HEK293 (cell line): ENCODE results near the gene RBM10.

Experiments
- BCL11A ChIP-seq: fragments of 450-650 bp; formaldehyde crosslinking; IDR thresholded peaks from 2 replicates; pipeline ENCODE4 v1.5.1; 2016; ENCODE audit warnings: low read depth, missing biosample characterization, missing genetic modification characterization
- FEZF1 ChIP-seq: fragments of 450-650 bp; formaldehyde crosslinking; IDR thresholded peaks from 2 replicates; pipeline ENCODE4 v1.5.1; 2016; ENCODE audit warnings: missing biosample characterization, missing genetic modification characterization
- GLI2 ChIP-seq: fragments of 450-650 bp; formaldehyde crosslinking; IDR thresholded peaks from 2 replicates; pipeline ENCODE4; 2017; ENCODE audit warnings: missing biosample characterization, missing genetic modification characterization, low read depth, borderline replicate concordance
- GLIS1 ChIP-seq: fragments of 450-650 bp; formaldehyde crosslinking; IDR thresholded peaks from 2 replicates; pipeline ENCODE4 v1.5.1; 2016; ENCODE audit warnings: missing biosample characterization, missing genetic modification characterization
- KLF7 ChIP-seq: fragments of 450-650 bp; formaldehyde crosslinking; IDR thresholded peaks from 2 replicates; pipeline ENCODE4 v1.5.1; 2016; ENCODE audit warnings: missing biosample characterization, missing genetic modification characterization, borderline replicate concordance
- KLF8 ChIP-seq: fragments of 450-650 bp; formaldehyde crosslinking; IDR thresholded peaks from 2 replicates; pipeline ENCODE4 v1.5.1; 2016; ENCODE audit warnings: missing biosample characterization, missing genetic modification characterization
- OSR2 ChIP-seq: fragments of 450-650 bp; formaldehyde crosslinking; IDR thresholded peaks from 2 replicates; pipeline ENCODE4 v1.5.1; 2016; ENCODE audit warnings: missing biosample characterization, missing genetic modification characterization
- PATZ1 ChIP-seq: fragments of 450-650 bp; formaldehyde crosslinking; IDR thresholded peaks from 2 replicates; pipeline ENCODE4 v1.5.1; 2016; ENCODE audit warnings: missing biosample characterization, missing genetic modification characterization
- SP3 ChIP-seq: fragments of 450-650 bp; formaldehyde crosslinking; IDR thresholded peaks from 2 replicates; pipeline ENCODE4 v1.5.1; 2016; ENCODE audit warnings: missing biosample characterization, missing genetic modification characterization
- YY2 ChIP-seq: fragments of 450-650 bp; formaldehyde crosslinking; IDR thresholded peaks from 2 replicates; pipeline ENCODE4 v1.5.1; 2016; ENCODE audit warnings: missing biosample characterization, missing genetic modification characterization
- ZBTB20 ChIP-seq: fragments of 450-650 bp; formaldehyde crosslinking; IDR thresholded peaks from 2 replicates; pipeline ENCODE4 v1.5.1; 2016; ENCODE audit warnings: missing biosample characterization, missing genetic modification characterization
- ZBTB26 ChIP-seq: fragments of 450-650 bp; formaldehyde crosslinking; optimal IDR thresholded peaks from 2 replicates; pipeline ENCODE3; 2016; ENCODE audit warnings: missing biosample characterization, mild to moderate bottlenecking, missing genetic modification characterization
- ZBTB48 ChIP-seq: fragments of 450-650 bp; formaldehyde crosslinking; IDR thresholded peaks from 2 replicates; pipeline ENCODE4 v1.5.1; 2016; ENCODE audit warnings: missing biosample characterization, missing genetic modification characterization
- ZEB2 ChIP-seq: fragments of 450-650 bp; formaldehyde crosslinking; IDR thresholded peaks from 2 replicates; pipeline ENCODE4 v1.5.1; 2016; ENCODE audit warnings: missing biosample characterization, missing genetic modification characterization
- ZFP69B ChIP-seq: fragments of 450-650 bp; formaldehyde crosslinking; IDR thresholded peaks from 2 replicates; pipeline ENCODE4 v1.5.1; 2016; ENCODE audit warnings: missing biosample characterization, missing genetic modification characterization
- ZNF114 ChIP-seq: fragments of 450-650 bp; formaldehyde crosslinking; IDR thresholded peaks from 2 replicates; pipeline ENCODE4 v1.5.0; 2017; ENCODE audit warnings: missing biosample characterization, missing genetic modification characterization
- ZNF121 ChIP-seq: fragments of 450-650 bp; formaldehyde crosslinking; IDR thresholded peaks from 2 replicates; pipeline ENCODE4 v1.5.1; 2016; ENCODE audit warnings: missing biosample characterization, missing genetic modification characterization
- ZNF19 ChIP-seq: fragments of 450-650 bp; formaldehyde crosslinking; IDR thresholded peaks from 2 replicates; pipeline ENCODE4; 2016; ENCODE audit warnings: missing biosample characterization, missing genetic modification characterization, low read depth
- ZNF211 ChIP-seq: fragments of 450-650 bp; formaldehyde crosslinking; IDR thresholded peaks from 2 replicates; pipeline ENCODE4 v1.5.1; 2016; ENCODE audit warnings: low read depth, missing biosample characterization, missing genetic modification characterization
- ZNF23 ChIP-seq: fragments of 450-650 bp; formaldehyde crosslinking; IDR thresholded peaks from 2 replicates; pipeline ENCODE4 v1.5.1; 2016; ENCODE audit warnings: missing biosample characterization, missing genetic modification characterization, borderline replicate concordance
- ZNF266 ChIP-seq: fragments of 450-650 bp; formaldehyde crosslinking; IDR thresholded peaks from 2 replicates; pipeline ENCODE4 v1.5.1; 2016; ENCODE audit warnings: missing biosample characterization, missing genetic modification characterization, low read depth
- ZNF391 ChIP-seq: fragments of 450-650 bp; formaldehyde crosslinking; IDR thresholded peaks from 2 replicates; pipeline ENCODE4 v1.5.1; 2016; ENCODE audit warnings: low read depth, missing biosample characterization, missing genetic modification characterization, borderline replicate concordance
- ZNF394 ChIP-seq: fragments of 450-650 bp; formaldehyde crosslinking; IDR thresholded peaks from 2 replicates; pipeline ENCODE4 v1.5.1; 2016; ENCODE audit warnings: missing biosample characterization, missing genetic modification characterization, mild to moderate bottlenecking, moderate library complexity, borderline replicate concordance
- ZNF404 ChIP-seq: fragments of 450-650 bp; formaldehyde crosslinking; IDR thresholded peaks from 2 replicates; pipeline ENCODE4 v1.5.1; 2017; ENCODE audit warnings: missing biosample characterization, missing genetic modification characterization
- ZNF416 ChIP-seq: fragments of 450-650 bp; formaldehyde crosslinking; IDR thresholded peaks from 2 replicates; pipeline ENCODE4 v1.5.1; 2016; ENCODE audit warnings: missing biosample characterization, missing genetic modification characterization
- ZNF514 ChIP-seq: fragments of 450-650 bp; formaldehyde crosslinking; IDR thresholded peaks from 2 replicates; pipeline ENCODE4 v1.5.1; 2016; ENCODE audit warnings: missing biosample characterization, missing genetic modification characterization
- ZNF530 ChIP-seq: fragments of 450-650 bp; formaldehyde crosslinking; IDR thresholded peaks from 2 replicates; pipeline ENCODE4 v1.5.1; 2016; ENCODE audit warnings: low read depth, missing biosample characterization, missing genetic modification characterization
- ZNF600 ChIP-seq: fragments of 450-650 bp; formaldehyde crosslinking; IDR thresholded peaks from 2 replicates; pipeline ENCODE4 v1.5.1; 2016; ENCODE audit warnings: missing biosample characterization, missing genetic modification characterization
- ZNF610 ChIP-seq: fragments of 450-650 bp; formaldehyde crosslinking; IDR thresholded peaks from 2 replicates; pipeline ENCODE4 v1.5.1; 2016; ENCODE audit warnings: missing biosample characterization, missing genetic modification characterization, borderline replicate concordance
- ZNF629 ChIP-seq: fragments of 450-650 bp; formaldehyde crosslinking; IDR thresholded peaks from 2 replicates; pipeline ENCODE4 v1.5.1; 2017; ENCODE audit warnings: missing biosample characterization, missing genetic modification characterization
- ZNF654 ChIP-seq: fragments of 450-650 bp; formaldehyde crosslinking; IDR thresholded peaks from 2 replicates; pipeline ENCODE4 v1.5.1; 2016; ENCODE audit warnings: low read depth, missing biosample characterization, missing genetic modification characterization
- ZNF658 ChIP-seq: fragments of 450-650 bp; formaldehyde crosslinking; IDR thresholded peaks from 2 replicates; pipeline ENCODE4; 2016; ENCODE audit warnings: missing biosample characterization, missing genetic modification characterization
- ZNF692 ChIP-seq: fragments of 450-650 bp; formaldehyde crosslinking; IDR thresholded peaks from 2 replicates; pipeline ENCODE4 v1.5.1; 2016; ENCODE audit warnings: missing biosample characterization, missing genetic modification characterization
- ZNF792 ChIP-seq: fragments of 450-650 bp; formaldehyde crosslinking; IDR thresholded peaks from 2 replicates; pipeline ENCODE4 v1.5.1; 2016; ENCODE audit warnings: missing biosample characterization, missing genetic modification characterization
- ZNF843 ChIP-seq: fragments of 450-650 bp; formaldehyde crosslinking; IDR thresholded peaks from 2 replicates; pipeline ENCODE4 v1.5.1; 2016; ENCODE audit warnings: missing biosample characterization, missing genetic modification characterization
- ZSCAN4 ChIP-seq: fragments of 450-650 bp; formaldehyde crosslinking; IDR thresholded peaks from 2 replicates; pipeline ENCODE4 v1.5.1; 2017; ENCODE audit warnings: missing biosample characterization, missing genetic modification characterization

RBM10 gene

GRCh38 chrX:47218280-47218919 is 73.4 kb downstream of the RBM10 start, which contains the start of gene CDK16 (continued):
- TF ChIP-seq ZEB2 (tag by site-specific recombination) (peak; percentile 85), ZNF514 (no peak), ZFP69B (tag by site-specific recombination) (peak; percentile 82), ZNF121 (no peak), ZNF266 (no peak), ZNF23 (tag by site-specific recombination) (no peak), BCL11A (no peak), GLIS1 (tag by site-specific recombination) (no peak), ZNF114 (tag by site-specific recombination) (no peak), ZNF211 (tag by site-specific recombination) (no peak), ZNF629 (peak; percentile 78), ZBTB20 (tag by site-specific recombination) (no peak), ZNF792 (no peak), ZNF843 (tag by site-specific recombination) (peak; percentile 71), KLF7 (tag by site-specific recombination) (peak; percentile 74; the same call in 1 of the 2 replicates), FEZF1 (tag by site-specific recombination) (no peak), ZNF19 (tag by site-specific recombination) (no peak), ZBTB48 (tag by site-specific recombination) (0 out of 2 replicates have a peak, but pooled peaks have one; percentile 15), ZNF416 (no peak), SP3 (tag by site-specific recombination) (peak; percentile 56; the same call in 1 of the 2 replicates), ZSCAN4 (tag by site-specific recombination) (0 out of 2 replicates have a peak, but pooled peaks have one; percentile 37), PATZ1 (tag by site-specific recombination) (peak; percentile 65), YY2 (tag by site-specific recombination) (peak; percentile 78), GLI2 (tag by site-specific recombination) (no peak), ZNF391 (peak; percentile 77; the same call in 1 of the 2 replicates), ZBTB26 (tag by site-specific recombination) (peak; percentile 65), ZNF600 (tag by site-specific recombination) (0 out of 2 replicates have a peak, but pooled peaks have one; percentile 26), ZNF610 (tag by site-specific recombination) (peak; percentile 72; the same call in 1 of the 2 replicates), ZNF692 (tag by site-specific recombination) (peak; percentile 86), ZNF654 (tag by site-specific recombination) (no peak), OSR2 (tag by site-specific recombination) (no peak), ZNF530 (tag by site-specific recombination) (no peak), KLF8 (peak; percentile 90), ZNF404 (tag by site-specific recombination) (no peak), ZNF658 (tag by site-specific recombination) (no peak), ZNF394 (tag by site-specific recombination) (peak; percentile 60; the same call in 1 of the 2 replicates)
